Stimulated activated CD4-positive, alpha-beta T cell treated with anti-CD3 and anti-CD28 coated beads, TNF-alpha, amount 100 ng/mL, for 24 hours (primary cell): ENCODE measurements around the gene MYBPC1.
"Not testable (repeated sequence)": the region's sequence is repeated elsewhere in the genome, so short reads cannot be mapped to it uniquely, and the experiment has no call there.

Source experiments
- DNase-seq, 3 experiments: peaks; one replicate each; pipeline ENCODE4 v3.0.0-alpha.2; 2020; ENCODE audit warnings: low read depth in 3 of 3

MYBPC1 gene

DNA sequence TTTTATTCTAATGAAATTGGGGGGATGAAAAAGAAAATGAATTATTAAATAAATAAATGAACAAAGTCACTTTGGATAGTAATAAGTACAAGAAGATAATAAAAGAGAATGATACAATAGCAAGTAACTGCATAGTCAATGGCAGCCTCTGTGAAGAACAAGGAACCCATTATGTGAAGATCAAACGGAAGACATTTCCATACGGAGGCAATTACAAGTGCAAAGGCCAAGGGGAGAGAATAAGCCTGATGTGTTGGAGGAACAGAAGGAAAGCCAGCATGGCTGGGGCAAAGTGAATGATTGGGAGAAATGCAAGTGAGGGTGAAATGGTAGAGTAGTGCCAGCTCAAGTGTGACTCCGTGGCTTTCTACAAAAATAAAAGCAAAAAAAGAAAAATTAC is 58.7 kb downstream of the MYBPC1 start:
- no peak for DNase-seq

DNA sequence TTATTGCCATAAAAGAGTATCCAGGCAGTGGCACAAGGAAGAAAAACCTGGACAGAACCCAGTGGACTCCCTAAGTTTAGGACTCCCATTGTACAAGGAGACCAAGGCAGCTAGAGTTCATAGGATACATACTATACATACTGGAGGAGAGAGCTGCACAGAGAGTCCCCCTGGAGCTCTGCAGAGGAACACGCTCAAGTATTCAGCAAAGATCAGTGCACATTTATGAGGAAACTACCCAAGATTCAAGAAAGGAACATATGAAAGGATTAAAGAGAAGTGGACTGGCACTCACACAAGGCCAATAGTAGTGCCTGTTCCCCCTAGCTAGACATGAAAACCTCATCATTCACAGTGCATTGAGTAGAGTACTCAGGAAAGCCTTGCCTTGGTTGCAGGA is 59.7 kb downstream of the MYBPC1 start:
- DNase-seq = no peak

DNA sequence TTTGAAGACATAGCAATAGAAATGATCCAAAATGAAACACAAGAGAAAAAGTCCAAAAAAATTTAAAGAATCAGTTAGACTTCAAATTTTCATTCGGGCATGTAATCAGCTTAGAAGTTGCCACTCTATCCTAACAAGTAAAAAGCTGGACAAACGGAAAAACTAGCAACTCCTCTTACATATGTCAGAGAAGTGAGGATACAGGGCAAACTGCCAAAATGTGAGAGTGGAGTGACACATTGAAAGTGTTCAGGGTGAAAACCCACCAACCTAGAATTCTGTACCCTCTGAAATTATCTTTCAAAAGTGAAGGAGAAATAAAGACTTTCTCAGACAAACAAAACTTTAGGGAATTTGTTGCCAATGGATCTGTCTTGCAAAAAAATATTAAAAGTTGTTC is 60.6 kb downstream of the MYBPC1 start:
- DNase-seq = no peak

DNA sequence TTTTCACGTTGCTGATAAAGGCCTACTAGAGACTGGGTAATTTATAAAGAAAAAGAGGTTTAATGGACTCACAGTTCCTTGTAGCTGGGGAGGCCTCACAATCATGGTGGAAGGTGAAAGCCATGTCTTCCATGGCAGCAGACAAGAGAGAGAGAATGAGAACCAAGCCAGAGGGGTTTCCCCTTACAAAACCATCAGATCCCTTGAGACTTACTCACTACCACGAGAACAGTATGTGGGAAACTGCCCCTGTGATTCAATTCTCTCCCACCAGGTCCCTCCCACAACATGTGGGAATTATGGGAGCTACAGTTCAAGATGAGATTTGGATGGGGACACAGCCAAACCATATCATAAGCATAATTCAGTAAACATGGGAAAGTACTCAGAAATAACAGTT is 65.9 kb downstream of the MYBPC1 start:
- not testable (repeated sequence) for DNase-seq

DNA sequence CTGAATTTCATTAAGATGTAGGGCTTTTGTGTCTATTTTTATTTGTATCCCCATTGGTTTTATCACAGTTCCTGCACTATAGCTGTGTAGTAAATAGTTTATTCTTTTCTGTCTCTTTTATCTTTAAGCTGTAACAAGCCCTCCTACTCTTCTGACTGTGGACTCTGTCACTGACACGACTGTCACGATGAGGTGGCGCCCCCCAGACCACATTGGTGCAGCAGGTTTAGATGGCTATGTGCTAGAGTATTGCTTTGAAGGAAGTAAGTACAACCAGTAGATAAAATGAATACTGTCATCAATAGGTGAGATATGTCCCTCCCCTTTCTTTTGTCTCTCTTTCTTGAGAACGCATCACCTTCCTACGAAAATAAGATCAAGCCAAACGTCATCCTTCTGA is 68.5 kb downstream of the MYBPC1 start:
- no peak for DNase-seq

DNA sequence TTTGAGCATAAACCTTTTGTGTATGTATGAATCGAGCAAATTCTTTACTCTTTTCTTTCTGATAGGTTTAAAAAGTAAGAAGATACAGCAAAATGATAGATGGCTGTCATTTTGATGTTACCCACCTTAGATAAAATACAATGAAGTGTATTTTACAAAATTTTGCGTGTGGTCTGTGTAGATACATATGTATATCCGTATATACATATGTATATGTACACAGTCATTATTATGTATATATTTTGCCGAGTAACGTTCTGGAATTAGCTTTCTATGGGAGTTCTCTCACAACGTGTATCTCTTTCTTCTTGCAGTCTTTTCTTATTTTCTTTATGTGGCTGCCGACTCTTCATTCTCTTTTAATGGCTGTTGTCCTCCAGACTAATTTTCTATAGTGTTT is 70.2 kb downstream of the MYBPC1 start:
- no peak for DNase-seq

DNA sequence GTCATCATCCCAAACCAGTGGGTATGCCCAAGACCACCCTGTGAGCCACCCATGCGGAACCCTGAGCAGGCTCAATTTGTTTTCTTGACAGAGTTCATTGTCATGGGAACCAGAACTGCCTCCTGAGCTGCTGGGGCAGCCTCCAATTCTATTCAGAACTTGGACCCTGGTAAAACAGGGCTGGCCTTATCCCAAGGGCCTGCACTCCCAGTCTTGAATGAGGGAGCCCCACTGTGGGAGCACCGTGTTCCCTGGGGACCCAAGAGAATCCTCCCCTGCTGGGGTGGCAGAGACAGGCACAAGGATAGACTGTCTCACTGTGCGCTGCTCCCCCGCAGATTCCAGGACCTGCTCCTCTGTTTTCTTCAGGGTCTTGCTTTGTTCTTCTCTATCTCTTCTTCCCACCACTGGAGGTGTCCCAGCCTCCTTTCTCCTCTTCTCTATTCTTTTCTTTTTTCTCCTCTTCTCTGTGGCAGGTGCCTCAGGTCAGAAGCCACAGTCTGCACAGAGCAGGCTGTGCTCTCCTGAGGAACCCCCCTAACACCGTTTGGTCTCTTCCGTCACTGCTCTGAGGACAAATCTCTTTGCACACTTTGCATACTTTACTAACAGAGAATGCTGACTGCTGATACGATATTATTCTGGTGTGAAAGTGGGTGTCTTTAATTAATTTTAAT is 71.4 kb downstream of the MYBPC1 start:
- no peak for DNase-seq

DNA sequence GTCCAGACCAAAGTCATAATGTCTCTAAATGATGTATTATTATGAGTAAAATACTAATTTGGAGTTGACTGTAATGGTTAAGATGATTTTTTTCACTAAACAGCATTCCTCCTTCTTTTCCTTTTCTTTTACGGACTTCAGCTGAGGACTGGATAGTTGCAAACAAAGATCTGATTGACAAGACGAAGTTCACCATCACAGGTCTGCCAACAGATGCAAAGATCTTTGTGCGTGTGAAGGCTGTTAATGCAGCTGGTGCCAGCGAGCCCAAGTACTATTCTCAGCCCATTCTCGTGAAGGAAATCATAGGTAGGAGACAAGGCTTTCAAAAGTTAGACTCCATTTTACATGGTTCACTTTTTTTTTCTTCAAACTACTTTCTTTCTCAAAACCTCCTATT is 72.8 kb downstream of the MYBPC1 start:
- no peak for DNase-seq

DNA sequence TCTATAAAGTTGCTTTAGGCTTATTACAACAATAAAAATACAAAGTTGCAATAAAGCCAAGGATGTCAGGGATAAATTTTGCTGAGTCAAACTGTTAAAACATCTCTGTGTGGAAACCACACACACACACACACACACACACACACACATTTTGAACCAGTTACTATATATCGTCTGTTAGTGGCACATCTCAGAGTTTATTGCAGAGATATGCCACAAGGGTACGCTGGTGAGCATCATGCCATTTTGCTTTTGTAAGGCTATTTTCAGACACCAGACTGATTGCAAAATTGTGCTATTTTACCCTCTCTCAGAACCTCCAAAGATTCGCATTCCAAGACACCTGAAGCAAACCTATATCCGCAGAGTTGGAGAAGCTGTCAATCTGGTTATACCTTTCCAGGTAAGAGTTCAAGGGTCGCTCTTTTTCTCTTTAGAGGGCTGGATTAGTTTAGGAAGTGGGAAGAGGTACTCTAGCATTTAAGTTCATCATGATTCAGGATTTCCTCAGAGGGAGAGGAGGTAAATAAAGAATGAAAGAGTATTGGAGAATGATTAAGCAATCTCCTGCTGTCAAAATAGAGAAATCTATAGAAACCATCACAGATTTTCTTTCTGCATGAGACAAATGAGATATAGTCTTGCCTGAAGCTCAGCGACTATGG is 75.4 kb downstream of the MYBPC1 start:
- DNase-seq = peak in 1 of 3 experiments; percentile 8

DNA sequence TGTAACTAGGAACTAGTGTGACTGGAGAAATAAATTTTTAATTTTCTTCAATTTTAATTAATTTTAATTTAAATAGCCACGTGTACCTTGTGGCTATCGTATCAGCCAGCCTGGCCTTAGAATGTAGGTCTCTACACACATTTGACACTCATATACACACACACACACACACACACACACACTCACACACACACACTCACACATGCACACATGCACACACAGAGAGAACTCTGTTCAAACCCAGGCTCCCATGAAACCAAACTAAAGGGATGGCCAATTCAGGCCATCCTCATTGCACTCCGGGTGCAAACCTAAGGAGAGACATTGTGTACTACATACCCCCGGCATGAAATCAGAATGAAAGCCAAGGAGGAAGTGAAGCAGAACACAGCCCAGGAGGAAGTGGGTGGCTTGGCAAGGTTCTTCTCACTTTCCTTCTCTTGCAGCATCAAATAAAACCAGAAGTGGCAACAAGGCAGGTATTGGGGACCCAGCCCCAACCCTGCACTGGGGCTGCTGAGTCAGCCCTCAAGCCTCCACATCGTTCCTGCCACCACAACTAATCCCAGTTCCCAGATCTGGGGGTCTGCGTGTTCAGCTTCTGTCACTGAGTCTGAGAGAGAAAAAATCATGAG is 76.5 kb downstream of the MYBPC1 start:
- DNase-seq = peak in 1 of 3 experiments; percentile 6

DNA sequence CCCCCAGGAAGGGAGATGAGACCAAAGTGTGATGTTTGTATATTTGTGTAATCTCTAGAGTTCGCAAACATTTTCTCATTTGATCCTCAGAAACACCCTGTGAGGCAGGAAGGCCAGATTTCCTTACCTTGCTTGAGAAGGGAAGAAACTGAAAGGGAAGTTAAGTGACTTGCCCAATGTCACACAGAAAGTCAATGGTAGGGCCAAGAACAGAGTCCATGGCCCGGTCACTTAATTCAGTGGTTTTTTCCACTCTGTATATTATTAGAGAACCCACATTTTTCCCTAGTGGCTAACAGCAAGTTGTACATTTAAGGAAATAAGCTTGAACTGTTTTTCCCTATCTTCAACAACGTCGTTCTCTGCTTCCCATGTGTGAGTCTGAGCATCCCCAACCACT is 77.1 kb downstream of the MYBPC1 start:
- no peak for DNase-seq

DNA sequence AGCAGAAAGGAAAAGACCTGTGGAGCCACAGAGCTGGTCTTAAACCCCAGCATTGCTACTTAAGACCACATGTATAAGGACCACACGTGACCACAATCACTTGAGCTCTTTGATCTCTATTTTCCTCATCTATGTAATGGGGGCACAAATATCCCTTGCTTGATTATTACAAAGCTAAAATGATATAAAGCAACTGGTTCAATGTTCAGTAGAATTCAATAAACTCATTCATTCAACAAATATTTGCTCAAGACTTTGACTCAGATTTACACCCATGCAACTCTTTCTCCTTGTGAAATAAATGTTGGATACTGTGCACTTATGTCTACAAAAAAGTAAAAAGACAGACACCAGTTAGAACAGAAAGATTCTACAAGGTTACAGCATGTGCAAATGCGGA is 80.8 kb downstream of the MYBPC1 start:
- no peak for DNase-seq

DNA sequence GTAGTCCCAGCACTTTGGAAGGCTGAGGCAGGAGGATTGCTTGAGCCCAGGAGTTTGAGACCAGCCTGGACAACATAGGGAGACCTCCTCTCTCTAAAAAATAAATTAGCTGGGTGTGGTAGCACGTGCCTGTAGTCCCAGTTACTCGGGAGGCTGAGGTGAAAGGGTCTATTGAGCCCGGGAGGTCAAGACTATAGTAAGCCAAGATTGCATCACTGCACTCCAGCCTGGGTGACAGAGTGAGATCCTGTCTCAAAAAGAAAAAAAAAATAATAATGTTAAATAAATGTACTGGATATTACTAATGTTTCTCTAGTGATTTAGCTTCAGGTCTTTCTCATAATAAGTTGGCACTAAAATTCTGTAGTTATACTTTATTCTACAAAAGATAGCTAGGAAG is 81.7 kb downstream of the MYBPC1 start:
- not testable (repeated sequence) for DNase-seq

DNA sequence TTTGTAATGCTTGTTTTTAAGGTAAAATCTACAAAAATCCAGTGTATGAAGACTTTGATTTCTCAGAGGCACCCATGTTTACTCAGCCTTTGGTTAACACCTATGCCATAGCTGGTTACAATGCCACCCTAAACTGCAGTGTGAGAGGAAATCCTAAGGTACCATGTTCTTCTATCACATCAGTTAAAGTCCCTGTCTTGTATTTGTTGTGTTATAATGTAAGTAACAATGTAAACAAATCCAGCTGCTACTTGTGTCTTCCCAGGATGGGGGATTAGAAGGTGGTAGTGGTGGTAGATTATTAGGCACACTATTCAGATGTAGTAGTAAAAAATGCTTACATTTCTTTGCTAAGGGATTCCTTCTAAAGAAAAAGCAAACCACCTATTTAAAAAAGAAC is 83.3 kb downstream of the MYBPC1 start:
- DNase-seq = no peak

DNA sequence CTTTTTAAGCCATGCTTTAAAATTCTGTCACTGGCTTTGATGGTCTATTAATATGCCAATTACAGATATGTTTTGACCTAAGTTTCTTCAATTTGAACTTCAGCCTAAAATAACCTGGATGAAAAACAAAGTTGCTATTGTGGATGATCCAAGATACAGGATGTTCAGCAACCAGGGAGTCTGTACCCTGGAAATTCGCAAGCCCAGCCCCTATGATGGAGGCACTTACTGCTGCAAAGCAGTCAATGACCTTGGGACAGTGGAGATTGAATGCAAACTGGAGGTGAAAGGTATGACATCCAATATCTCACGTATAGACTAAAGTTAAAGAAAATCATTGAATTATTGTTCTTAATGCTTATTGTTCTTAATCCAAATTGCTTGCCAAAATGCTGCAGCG is 85.5 kb downstream of the MYBPC1 start:
- no peak for DNase-seq

DNA sequence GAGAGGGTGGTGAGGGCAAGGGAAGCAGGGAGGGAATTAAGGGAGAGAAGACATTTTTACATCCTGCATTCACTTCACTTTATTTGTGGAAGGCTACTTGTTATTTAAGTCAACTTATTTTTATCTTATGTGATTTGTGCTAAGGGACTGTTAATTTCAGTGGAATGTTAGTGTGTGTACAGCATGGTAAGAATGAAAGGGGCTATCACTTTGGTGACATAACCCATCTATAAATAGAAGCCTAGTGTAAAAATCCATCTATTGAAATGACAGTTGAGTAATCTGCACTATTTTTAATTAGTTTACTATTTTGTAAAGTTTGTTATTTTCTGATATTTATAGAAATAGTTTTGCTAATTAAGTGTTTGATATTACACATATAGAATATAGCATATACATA is 85.9 kb downstream of the MYBPC1 start:
- no peak for DNase-seq

DNA sequence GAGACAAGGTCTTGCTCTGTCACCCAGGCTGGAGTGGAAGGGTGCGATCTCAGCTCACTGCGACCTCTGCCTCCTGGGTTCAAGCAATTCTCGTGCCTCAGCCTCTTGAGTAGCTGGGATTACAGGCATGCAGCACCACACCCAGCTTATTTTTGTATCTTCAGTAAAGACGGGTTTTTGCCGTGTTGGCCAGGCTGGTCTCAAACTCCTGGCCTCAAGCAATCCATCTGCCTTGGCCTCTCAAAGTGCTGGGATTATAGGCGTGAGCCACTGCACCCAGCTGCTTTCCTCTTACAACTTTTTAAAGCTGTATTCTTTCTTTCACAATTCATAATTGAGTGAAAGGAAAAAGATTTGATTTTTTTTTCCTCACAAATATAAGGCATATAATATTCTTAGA is 86.9 kb downstream of the MYBPC1 start:
- not testable (repeated sequence) for DNase-seq

DNA sequence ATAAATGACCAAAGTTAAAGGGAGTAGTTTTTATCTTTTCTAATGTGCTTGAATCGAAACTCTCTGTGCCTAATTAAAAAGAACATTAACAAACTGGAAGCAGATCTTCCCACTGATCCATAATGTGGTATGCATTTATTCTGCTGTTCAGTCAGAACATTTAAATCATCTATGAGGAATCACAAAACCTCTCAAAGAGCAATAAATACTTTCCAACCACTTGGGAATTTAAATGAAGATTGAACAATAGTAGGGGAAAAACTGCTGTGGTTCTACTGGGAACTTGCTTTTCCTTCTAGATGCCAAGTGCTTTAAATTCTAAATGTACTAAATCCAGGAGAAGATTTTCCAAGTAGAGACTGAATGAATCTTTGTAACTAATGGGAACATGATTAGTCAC is 90.3 kb downstream of the MYBPC1 start:
- no peak for DNase-seq

DNA sequence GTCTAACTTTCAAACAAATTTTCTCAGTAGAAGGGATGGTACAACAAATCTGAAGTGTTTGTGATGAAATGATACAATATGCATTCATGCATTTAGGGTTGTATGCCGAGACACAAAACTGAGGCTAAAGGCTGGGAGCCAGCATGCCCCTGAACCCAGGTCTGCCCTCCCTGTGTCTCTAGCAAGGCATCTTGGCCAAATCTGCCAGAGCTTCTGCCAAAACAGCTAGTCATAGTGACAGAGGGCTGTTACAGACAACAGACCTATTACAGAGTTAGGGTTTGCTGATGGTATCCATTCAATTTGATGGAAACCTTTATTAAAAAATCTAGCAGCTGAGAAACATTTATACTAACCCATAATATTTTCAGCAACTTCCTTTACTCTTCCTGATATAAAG is 91.4 kb downstream of the MYBPC1 start:
- DNase-seq = no peak

DNA sequence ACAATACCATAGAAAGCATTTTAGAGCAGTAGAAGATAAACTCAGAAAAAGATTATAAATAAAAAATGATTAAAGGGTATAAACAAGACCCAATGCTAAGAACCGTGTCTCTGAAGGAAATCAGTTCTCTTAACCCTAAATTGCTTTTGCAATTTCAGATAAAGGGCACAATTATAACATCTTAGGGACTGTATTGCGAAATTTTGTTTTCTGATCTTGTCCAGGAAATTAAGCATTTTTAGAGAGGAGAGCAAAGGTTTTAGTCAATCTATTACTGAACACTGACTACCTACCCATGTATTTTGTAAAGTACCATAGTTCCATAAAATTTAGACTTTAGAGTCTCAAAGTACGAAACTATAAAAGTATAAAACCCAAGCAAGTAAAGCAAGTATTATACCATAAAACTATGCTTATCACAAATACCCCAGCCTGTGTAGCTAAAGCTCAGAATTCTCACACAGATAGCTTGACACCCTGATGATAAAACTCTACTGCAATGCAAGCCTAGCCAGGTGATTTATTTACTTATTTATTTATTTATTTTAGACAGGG is 95.8 kb downstream of the MYBPC1 start:
- DNase-seq = no peak

DNA sequence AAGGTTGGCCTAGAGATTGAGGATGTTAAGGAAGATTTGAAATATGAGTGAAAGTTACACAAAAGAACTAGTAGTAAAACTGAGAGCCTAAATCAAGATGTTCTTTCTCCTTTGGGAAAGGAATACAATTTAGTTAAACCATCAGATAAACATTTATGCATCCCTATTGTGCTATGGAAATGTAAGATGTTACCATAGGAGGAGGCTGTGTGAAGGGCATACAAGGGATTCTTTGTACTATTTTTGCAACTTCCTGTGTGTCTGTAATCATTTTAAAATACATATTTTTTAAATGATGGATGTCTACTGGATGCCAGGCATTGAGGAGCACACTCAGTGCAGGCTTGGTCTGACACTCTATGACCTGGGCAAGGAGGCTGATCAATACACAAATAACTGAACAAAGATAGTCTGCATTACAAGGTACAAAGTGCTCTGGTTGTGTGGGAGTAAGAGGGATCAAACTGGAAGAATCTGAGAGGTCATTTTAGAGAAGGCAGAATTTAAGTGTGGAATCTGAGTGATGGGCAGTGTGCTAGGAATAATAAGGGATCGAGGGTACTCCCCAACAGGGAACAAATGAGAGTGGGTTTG is 96.8 kb downstream of the MYBPC1 start:
- no peak for DNase-seq

DNA sequence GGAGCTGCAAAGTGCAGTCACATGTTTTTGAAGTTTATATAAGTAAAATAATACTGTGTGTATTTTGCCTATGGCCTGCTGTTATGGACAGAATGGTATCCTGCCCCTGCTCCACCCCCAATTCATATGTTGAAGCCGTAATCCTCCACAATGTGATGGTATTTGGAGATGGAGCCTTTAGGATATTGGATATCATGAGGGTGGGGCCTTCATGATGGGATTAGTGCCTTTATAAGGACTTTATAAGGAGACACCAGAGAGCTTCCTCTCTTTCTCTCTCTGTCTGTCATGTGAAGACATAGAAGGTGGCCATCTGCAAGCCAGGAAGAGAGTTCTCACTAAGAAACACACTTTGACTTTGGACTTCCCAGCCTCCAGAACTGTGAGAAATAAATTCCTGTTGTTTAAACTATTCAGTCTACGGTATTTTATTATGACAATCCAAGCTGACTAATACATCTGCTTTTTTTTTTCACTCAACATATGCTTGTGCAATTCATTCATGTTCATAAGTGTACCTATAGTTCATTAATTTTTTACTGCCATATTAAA is 99.6 kb downstream of the MYBPC1 start:
- DNase-seq = no peak
